Sigmoid colon (tissue), 3 donors: ENCODE measurements around the gene HRG.
"Not testable (repeated sequence)": the region's sequence is repeated elsewhere in the genome, so short reads cannot be mapped to it uniquely, and the experiment has no call there.

Experiments
- POLR2A ChIP-seq, 2 donors: fragments of 450-650 bp; IDR thresholded peaks; one replicate each; pipeline ENCODE4 v1.6.1; 2016; ENCODE audit warnings: antibody characterized with exemption in 2 of 2, mild to moderate bottlenecking in 2 of 2, moderate library complexity in 2 of 2
- TF ChIP-seq, protein P1 (sequence below), 4 experiments: fragments of 450-650 bp in 3 of 4; fragments of 200-600 bp in 1 of 4; IDR thresholded peaks; one replicate each; pipeline ENCODE4 v1.5.1; 2016 to 2019; ENCODE audit warnings: antibody characterized with exemption in 4 of 4, mild to moderate bottlenecking in 3 of 4, moderate library complexity in 2 of 4

DNA sequence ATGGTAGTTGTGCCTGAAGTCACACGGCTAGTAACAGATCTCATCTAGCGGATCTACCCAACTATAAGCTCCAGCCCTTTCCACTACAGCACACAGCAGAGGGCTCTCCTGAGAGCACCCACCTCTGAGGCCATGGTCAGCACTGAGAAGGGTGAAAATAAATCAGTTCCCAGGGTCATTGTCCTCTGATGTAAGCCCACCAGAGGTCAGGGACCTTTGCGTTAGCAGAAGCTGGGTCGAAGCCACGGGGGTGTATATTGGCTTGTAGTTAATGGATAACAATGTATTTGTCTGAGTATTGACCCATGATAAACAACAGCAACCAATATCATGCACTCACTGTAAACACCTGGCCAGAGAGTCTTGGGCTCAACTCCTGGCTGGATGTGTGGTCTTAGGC is 31.6 kb upstream of the HRG start:
- TF ChIP-seq, protein P1, sequence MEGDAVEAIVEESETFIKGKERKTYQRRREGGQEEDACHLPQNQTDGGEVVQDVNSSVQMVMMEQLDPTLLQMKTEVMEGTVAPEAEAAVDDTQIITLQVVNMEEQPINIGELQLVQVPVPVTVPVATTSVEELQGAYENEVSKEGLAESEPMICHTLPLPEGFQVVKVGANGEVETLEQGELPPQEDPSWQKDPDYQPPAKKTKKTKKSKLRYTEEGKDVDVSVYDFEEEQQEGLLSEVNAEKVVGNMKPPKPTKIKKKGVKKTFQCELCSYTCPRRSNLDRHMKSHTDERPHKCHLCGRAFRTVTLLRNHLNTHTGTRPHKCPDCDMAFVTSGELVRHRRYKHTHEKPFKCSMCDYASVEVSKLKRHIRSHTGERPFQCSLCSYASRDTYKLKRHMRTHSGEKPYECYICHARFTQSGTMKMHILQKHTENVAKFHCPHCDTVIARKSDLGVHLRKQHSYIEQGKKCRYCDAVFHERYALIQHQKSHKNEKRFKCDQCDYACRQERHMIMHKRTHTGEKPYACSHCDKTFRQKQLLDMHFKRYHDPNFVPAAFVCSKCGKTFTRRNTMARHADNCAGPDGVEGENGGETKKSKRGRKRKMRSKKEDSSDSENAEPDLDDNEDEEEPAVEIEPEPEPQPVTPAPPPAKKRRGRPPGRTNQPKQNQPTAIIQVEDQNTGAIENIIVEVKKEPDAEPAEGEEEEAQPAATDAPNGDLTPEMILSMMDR (IDR thresholded peaks at IDR 0.05) = not testable (repeated sequence)
- not testable (repeated sequence) for TF ChIP-seq POLR2A (IDR thresholded peaks at IDR 0.05)
